WTC11 (cell line): Measurements from ENCODE around the gene RANBP3. TPM values are rescaled to one million over a fixed set of nuclear protein-coding genes. Genes with fewer than 3 reads are reported as not detected.

Experiments used
- ATAC-seq: fragments of 200-7000 bp; cut with Tn5 transposase; 2 replicates; pipeline ENCODE4 v1.10.0; 2021; ENCODE audit warnings: mild to moderate bottlenecking, moderate library complexity
- CTCF ChIA-PET: fragments of 300-600 bp; sonication (Branson Sonifier 250); formaldehyde crosslinking; loops from one replicate; lab custom pipeline; 2021; ENCODE audit warnings: antibody characterized with exemption; lab: Charles Lee
- POLR2A ChIA-PET: fragments of 350-600 bp; sonication (Branson Sonifier 250); formaldehyde crosslinking; loops from one replicate; lab custom pipeline; 2021; ENCODE audit warnings: antibody characterized with exemption; lab: Charles Lee
- DNase-seq: peaks from one replicate; pipeline ENCODE4 v3.0.0; 2021; ENCODE audit warnings: low spot score
- H3K27ac Mint-ChIP-seq: 2 replicates; pipeline ENCODE4 v1.8.0; 2021; ENCODE audit warnings: mixed read lengths
- H3K27me3 Mint-ChIP-seq: 2 replicates; pipeline ENCODE4 v1.8.0; 2021; ENCODE audit warnings: low read depth, mild to moderate bottlenecking, moderate library complexity, mixed read lengths
- H3K36me3 Mint-ChIP-seq: 2 replicates; pipeline ENCODE4 v1.8.0; 2021; ENCODE audit warnings: mixed read lengths
- H3K4me1 Mint-ChIP-seq: 2 replicates; pipeline ENCODE4 v1.8.0; 2022; ENCODE audit warnings: mixed read lengths
- H3K4me3 Mint-ChIP-seq: 2 replicates; pipeline ENCODE4 v1.8.0; 2021; ENCODE audit warnings: mild to moderate bottlenecking, moderate library complexity, mixed read lengths
- H3K9me3 Mint-ChIP-seq: 2 replicates; pipeline ENCODE4 v1.8.0; 2021; ENCODE audit warnings: mixed read lengths
- ATF1 ChIP-seq: sonication (generic); formaldehyde crosslinking; IDR thresholded peaks from 2 replicates; pipeline ENCODE4 v1.8.1; 2023; ENCODE audit warnings: mild to moderate bottlenecking, moderate library complexity, missing genetic modification reagents
- CBFB ChIP-seq: sonication (generic); formaldehyde crosslinking; IDR thresholded peaks from 2 replicates; pipeline ENCODE4 v1.8.1; 2022; ENCODE audit warnings: mild to moderate bottlenecking, low read depth, missing genetic modification reagents
- FOXP1 ChIP-seq: sonication (generic); formaldehyde crosslinking; IDR thresholded peaks from 2 replicates; pipeline ENCODE4 v1.8.0; 2022; ENCODE audit warnings: missing genetic modification reagents, mild to moderate bottlenecking, moderate library complexity, borderline replicate concordance
- GABPB1 ChIP-seq: sonication (generic); formaldehyde crosslinking; IDR thresholded peaks from 2 replicates; pipeline ENCODE4 v1.8.1; 2023; ENCODE audit warnings: mild to moderate bottlenecking, missing genetic modification reagents
- IRF2 ChIP-seq: sonication (generic); formaldehyde crosslinking; IDR thresholded peaks from 2 replicates; pipeline ENCODE4 v1.8.0; 2022; ENCODE audit warnings: low read depth, missing genetic modification reagents, borderline replicate concordance
- SMAD3 ChIP-seq: sonication (generic); formaldehyde crosslinking; IDR thresholded peaks from 2 replicates; pipeline ENCODE4 v1.8.0; 2022; ENCODE audit warnings: missing genetic modification reagents, mild to moderate bottlenecking, borderline replicate concordance
- SOX15 ChIP-seq: fragments of 250-450 bp; sonication (Bioruptor Pico); IDR thresholded peaks from 2 replicates; pipeline ENCODE4 v1.9.0; 2021; ENCODE audit warnings: mild to moderate bottlenecking
- ZNF138 ChIP-seq: sonication (generic); formaldehyde crosslinking; conservative IDR thresholded peaks from 2 replicates; pipeline ENCODE4 v1.8.1; 2022; ENCODE audit warnings: mild to moderate bottlenecking, moderate library complexity, missing genetic modification reagents
- ZNF317 ChIP-seq: sonication (generic); formaldehyde crosslinking; IDR thresholded peaks from 2 replicates; pipeline ENCODE4 v1.8.1; 2023; ENCODE audit warnings: low read depth, mild to moderate bottlenecking, moderate library complexity, missing genetic modification reagents, borderline replicate concordance
- total RNA-seq: library from RNA; stranded (reverse); gene quantifications from 3 replicates; pipeline ENCODE4 v1.2.3, GENCODE V29; 2021
- TF ChIP-seq, protein P1 (sequence below): fragments of 200-600 bp; IDR thresholded peaks from 2 replicates; pipeline ENCODE4 v1.8.0; 2022; ENCODE audit warnings: antibody characterized with exemption
- TF ChIP-seq, protein P2 (sequence below): sonication (generic); formaldehyde crosslinking; IDR thresholded peaks from 2 replicates; pipeline ENCODE4 v1.8.1; 2023; ENCODE audit warnings: mild to moderate bottlenecking, missing genetic modification reagents, moderate library complexity
- TF ChIP-seq, protein P3 (sequence below): sonication (generic); formaldehyde crosslinking; IDR thresholded peaks from 2 replicates; pipeline ENCODE4 v1.8.1; 2023; ENCODE audit warnings: mild to moderate bottlenecking, moderate library complexity, missing genetic modification reagents
- TF ChIP-seq, protein P4 (sequence below): fragments of 250-450 bp; sonication (Bioruptor Pico); IDR thresholded peaks from 2 replicates; pipeline ENCODE4 v1.8.0; 2021; ENCODE audit warnings: mild to moderate bottlenecking
- TF ChIP-seq, protein P5 (sequence below): sonication (generic); formaldehyde crosslinking; IDR thresholded peaks from 2 replicates; pipeline ENCODE4 v1.8.1; 2023; ENCODE audit warnings: mild to moderate bottlenecking, missing genetic modification reagents, moderate library complexity
- TF ChIP-seq, protein P6 (sequence below): sonication (generic); formaldehyde crosslinking; IDR thresholded peaks from 2 replicates; pipeline ENCODE4 v1.8.1; 2023; ENCODE audit warnings: mild to moderate bottlenecking, missing genetic modification reagents, borderline replicate concordance
- TF ChIP-seq, protein P7 (sequence below): sonication (generic); formaldehyde crosslinking; conservative IDR thresholded peaks from 2 replicates; pipeline ENCODE4 v1.8.1; 2022; ENCODE audit warnings: mild to moderate bottlenecking, missing genetic modification reagents

The RANBP3 gene
- total RNA-seq, 1 experiment from 2014 or later: 76.3 TPM

DNA sequence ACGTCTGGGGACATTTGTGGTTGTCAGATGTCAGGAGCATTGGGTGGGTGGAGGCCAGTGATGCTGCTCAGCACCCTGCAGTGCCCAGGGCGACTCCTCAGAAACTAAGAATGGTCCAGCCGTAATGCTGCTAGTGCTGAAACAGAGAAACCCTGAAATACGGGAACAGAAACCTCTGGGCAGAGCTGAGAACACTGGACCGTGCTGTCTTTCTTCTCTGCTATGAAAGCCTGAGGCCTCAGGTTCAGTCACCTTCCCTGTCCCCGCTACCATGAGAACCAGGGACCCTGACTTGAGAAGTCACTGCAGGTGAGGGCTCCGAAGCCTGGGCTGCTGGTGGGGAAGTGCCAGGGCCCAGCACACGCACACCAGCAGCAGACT, 50.5 kb downstream of the RANBP3 start (continued):
- TF ChIP-seq, protein P1, sequence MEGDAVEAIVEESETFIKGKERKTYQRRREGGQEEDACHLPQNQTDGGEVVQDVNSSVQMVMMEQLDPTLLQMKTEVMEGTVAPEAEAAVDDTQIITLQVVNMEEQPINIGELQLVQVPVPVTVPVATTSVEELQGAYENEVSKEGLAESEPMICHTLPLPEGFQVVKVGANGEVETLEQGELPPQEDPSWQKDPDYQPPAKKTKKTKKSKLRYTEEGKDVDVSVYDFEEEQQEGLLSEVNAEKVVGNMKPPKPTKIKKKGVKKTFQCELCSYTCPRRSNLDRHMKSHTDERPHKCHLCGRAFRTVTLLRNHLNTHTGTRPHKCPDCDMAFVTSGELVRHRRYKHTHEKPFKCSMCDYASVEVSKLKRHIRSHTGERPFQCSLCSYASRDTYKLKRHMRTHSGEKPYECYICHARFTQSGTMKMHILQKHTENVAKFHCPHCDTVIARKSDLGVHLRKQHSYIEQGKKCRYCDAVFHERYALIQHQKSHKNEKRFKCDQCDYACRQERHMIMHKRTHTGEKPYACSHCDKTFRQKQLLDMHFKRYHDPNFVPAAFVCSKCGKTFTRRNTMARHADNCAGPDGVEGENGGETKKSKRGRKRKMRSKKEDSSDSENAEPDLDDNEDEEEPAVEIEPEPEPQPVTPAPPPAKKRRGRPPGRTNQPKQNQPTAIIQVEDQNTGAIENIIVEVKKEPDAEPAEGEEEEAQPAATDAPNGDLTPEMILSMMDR: no peak
- TF ChIP-seq, protein P2, sequence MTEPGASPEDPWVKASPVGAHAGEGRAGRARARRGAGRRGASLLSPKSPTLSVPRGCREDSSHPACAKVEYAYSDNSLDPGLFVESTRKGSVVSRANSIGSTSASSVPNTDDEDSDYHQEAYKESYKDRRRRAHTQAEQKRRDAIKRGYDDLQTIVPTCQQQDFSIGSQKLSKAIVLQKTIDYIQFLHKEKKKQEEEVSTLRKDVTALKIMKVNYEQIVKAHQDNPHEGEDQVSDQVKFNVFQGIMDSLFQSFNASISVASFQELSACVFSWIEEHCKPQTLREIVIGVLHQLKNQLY (CRISPR knock-in tag): no peak
- TF ChIP-seq, protein P3, sequence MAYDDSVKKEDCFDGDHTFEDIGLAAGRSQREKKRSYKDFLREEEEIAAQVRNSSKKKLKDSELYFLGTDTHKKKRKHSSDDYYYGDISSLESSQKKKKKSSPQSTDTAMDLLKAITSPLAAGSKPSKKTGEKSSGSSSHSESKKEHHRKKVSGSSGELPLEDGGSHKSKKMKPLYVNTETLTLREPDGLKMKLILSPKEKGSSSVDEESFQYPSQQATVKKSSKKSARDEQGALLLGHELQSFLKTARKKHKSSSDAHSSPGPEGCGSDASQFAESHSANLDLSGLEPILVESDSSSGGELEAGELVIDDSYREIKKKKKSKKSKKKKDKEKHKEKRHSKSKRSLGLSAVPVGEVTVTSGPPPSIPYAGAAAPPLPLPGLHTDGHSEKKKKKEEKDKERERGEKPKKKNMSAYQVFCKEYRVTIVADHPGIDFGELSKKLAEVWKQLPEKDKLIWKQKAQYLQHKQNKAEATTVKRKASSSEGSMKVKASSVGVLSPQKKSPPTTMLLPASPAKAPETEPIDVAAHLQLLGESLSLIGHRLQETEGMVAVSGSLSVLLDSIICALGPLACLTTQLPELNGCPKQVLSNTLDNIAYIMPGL (CRISPR knock-in tag): no peak
- TF ChIP-seq IRF2: no peak
- TF ChIP-seq, protein P4, sequence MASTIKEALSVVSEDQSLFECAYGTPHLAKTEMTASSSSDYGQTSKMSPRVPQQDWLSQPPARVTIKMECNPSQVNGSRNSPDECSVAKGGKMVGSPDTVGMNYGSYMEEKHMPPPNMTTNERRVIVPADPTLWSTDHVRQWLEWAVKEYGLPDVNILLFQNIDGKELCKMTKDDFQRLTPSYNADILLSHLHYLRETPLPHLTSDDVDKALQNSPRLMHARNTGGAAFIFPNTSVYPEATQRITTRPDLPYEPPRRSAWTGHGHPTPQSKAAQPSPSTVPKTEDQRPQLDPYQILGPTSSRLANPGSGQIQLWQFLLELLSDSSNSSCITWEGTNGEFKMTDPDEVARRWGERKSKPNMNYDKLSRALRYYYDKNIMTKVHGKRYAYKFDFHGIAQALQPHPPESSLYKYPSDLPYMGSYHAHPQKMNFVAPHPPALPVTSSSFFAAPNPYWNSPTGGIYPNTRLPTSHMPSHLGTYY (CRISPR knock-in tag): no peak
- TF ChIP-seq ATF1: no peak

DNA sequence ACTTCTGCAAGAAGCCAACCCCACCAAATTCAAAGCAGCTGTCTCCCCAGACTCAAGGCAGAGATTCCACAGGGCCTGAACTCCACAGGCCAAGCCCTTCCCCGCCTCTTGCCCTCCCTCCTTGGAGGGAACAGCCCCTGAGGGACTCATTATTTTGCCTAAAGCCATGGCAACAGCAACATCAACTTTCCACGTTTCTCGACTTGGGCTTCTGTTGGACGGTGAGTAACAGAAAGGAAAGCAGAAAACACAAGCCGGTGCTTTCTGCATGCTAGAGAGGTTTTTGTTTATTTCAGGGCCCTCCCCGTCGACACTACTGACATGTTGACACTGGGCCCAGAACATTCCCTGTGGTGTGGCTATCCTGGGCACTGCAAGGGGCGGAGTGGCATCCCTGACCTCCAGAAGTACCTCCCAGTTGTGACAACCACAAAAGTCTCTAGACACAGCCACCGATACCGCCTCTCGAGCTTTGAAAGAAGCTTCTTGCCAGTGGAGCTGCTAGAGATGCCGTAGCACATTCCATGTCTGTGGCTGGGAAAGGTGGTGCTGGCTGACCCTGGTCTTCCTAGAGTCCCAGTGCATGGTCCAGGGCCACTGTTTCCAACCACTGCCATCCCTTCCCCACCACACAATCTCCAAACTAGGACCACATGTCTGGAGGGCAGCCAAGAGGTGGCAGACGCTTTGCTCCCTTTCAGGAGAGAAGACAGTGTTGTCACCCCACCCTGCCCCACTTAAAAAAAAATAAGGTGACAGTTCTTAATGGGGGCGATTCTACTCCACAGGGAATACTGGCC, 51.1 kb downstream of the RANBP3 start:
- ChIA-PET POLR2A (no interaction called here), CTCF (interaction anchor here (1.3 kb wide), 1 partner anchor 41 kb away, joined by 4 read pairs; no protein-coding TSS in a partner anchor)
- no peak for ATAC-seq
- no peak overlapping the region for H3K4me3 Mint-ChIP-seq
- no peaks in the 10 kb centered on the region for H3K9me3 Mint-ChIP-seq
- no peaks in the 10 kb centered on the region for H3K27me3 Mint-ChIP-seq
- H3K36me3 Mint-ChIP-seq: peaks cover 42% of the 10 kb centered on the region
- no peaks in the 10 kb centered on the region for H3K4me1 Mint-ChIP-seq
- no peak for DNase-seq
- TF ChIP-seq IRF2: no peak
- TF ChIP-seq, protein P4 (CRISPR knock-in tag): no peak
- no peak for TF ChIP-seq FOXP1 (CRISPR knock-in tag)
- TF ChIP-seq, protein P5, sequence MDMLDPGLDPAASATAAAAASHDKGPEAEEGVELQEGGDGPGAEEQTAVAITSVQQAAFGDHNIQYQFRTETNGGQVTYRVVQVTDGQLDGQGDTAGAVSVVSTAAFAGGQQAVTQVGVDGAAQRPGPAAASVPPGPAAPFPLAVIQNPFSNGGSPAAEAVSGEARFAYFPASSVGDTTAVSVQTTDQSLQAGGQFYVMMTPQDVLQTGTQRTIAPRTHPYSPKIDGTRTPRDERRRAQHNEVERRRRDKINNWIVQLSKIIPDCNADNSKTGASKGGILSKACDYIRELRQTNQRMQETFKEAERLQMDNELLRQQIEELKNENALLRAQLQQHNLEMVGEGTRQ: no peak
- no peak for TF ChIP-seq ZNF138 (CRISPR knock-in tag)
- TF ChIP-seq SOX15 (CRISPR knock-in tag): no peak
- TF ChIP-seq, protein P6, sequence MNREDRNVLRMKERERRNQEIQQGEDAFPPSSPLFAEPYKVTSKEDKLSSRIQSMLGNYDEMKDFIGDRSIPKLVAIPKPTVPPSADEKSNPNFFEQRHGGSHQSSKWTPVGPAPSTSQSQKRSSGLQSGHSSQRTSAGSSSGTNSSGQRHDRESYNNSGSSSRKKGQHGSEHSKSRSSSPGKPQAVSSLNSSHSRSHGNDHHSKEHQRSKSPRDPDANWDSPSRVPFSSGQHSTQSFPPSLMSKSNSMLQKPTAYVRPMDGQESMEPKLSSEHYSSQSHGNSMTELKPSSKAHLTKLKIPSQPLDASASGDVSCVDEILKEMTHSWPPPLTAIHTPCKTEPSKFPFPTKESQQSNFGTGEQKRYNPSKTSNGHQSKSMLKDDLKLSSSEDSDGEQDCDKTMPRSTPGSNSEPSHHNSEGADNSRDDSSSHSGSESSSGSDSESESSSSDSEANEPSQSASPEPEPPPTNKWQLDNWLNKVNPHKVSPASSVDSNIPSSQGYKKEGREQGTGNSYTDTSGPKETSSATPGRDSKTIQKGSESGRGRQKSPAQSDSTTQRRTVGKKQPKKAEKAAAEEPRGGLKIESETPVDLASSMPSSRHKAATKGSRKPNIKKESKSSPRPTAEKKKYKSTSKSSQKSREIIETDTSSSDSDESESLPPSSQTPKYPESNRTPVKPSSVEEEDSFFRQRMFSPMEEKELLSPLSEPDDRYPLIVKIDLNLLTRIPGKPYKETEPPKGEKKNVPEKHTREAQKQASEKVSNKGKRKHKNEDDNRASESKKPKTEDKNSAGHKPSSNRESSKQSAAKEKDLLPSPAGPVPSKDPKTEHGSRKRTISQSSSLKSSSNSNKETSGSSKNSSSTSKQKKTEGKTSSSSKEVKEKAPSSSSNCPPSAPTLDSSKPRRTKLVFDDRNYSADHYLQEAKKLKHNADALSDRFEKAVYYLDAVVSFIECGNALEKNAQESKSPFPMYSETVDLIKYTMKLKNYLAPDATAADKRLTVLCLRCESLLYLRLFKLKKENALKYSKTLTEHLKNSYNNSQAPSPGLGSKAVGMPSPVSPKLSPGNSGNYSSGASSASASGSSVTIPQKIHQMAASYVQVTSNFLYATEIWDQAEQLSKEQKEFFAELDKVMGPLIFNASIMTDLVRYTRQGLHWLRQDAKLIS (CRISPR knock-in tag): no peak
- TF ChIP-seq, protein P7, sequence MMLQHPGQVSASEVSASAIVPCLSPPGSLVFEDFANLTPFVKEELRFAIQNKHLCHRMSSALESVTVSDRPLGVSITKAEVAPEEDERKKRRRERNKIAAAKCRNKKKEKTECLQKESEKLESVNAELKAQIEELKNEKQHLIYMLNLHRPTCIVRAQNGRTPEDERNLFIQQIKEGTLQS: no peak
- no peak for TF ChIP-seq SMAD3 (CRISPR knock-in tag)
- TF ChIP-seq CBFB: no peak
- no peak for TF ChIP-seq GABPB1
- TF ChIP-seq, protein P1: no peak
- no peak for TF ChIP-seq ZNF317 (CRISPR knock-in tag)
- no peak overlapping the region for H3K27ac Mint-ChIP-seq
